Colon (tissue), 2 donors: Measurements from ENCODE around the gene NUMBL.
"Not testable (repeated sequence)": the region's sequence is repeated elsewhere in the genome, so short reads cannot be mapped to it uniquely, and the experiment has no call there.

Source experiments
- FAIRE-seq: peaks from 2 replicates; lab custom pipeline; 2012; peaks lifted over from hg19 to GRCh38; lab: Jason Lieb, UNC
- donor health status: control.
- donor health status: control.

NUMBL gene

DNA sequence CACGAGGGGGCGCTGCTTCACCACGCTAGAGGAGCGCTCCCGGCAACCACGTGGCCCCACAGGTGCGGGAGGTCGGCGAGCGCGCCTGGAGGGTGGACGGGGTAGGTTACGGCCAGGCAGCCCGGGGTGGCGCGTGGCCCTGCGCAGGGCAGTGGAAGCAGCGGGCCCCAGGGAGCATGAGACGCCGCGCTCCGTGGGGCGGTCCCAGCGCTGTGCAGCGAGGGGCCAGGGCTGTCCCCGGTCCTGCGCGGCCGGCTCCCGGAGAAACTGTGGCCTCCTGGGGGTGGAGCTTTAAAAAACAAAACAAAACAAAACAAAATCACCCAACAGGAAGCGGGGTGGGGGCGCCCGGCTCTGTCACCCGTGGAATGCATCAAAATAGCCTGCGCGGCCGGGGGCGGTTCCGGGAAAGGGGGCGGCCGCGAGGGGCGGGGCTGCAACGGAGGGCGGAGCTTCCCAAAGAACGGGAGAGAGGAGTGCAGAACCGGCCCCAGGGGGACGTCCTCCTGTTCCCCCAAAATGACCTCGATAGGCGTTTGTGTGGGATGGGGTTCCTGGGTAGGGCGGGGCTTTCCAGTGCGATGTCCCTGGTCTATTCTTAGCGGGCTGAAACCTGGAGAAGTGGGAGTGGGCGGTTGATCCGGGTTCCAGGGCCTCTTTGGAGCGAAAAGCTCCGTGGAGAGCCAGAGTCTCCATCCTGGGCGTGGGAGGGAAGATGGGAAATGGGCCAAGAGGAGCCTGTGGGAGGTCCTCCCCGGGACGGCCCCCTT, 27.3 kb downstream of the NUMBL start:
- FAIRE-seq, result no peak

GRCh38 chr19:40661616-40662015, 28.8 kb downstream of the NUMBL start:
- no peak for FAIRE-seq

DNA sequence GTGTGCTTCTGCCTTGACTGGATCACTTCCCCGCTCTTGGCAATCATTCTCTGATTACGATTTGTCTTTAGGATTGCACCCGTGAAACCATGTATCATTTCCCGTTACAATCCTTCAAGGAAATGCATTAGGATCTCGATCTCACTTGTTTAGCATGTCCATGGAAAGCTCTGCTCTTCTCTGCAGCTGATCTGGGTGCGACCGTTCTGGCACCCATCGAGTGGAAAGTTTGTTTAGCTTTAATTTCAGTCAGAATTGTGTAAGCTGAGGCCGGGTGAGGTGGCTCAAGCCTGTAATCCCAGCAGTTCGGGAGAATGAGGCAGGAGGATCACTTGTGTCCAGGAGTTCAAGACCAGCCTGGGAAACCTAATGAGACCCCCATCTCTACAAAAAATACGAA, 30.9 kb downstream of the NUMBL start:
- no peak for FAIRE-seq

DNA sequence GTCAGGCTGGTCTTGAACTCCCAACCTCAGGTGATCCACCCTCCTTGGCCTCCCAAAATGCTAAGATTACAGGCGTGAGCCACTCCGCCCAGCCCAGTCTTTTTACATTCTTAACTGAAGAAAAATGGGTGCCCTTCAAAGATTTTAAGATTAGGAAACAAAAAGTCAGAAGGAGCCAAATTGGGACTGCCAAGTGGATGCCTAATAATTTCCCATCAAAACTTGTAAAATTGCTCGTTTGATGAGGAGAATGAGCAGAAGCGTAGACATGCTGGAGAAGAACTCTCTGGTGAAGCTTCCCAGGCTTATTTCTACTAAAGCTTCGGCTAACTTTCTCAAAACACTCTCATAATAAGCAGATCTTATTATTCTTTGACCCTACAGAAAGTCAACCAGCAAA, 31.3 kb downstream of the NUMBL start:
- FAIRE-seq, result no peak

DNA sequence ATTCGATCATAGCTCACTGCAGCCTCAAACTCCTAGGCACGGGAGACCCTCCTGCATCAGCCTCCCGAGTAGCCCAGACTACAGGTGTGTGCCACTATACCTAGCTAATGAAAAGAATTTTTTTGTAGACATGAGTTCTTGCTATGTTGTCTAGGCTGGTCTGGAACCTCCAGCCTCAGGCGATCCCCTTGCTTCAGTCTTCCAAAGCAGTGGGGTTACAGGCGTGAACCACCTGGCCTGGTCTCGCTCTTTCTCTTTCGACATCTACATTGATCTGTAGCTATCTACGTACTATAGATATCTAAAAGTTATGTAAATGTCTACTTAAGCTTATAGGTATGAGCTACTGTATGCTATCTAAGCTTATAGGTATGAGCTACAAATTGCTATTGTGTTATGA, 32.4 kb downstream of the NUMBL start:
- FAIRE-seq, result no peak

GRCh38 chr19:40655684-40656083, 34.8 kb downstream of the NUMBL start:
- not testable (repeated sequence) for FAIRE-seq

- not testable (repeated sequence) for FAIRE-seq
Observed at GRCh38 chr19:40652303-40652702, 38.1 kb downstream of the NUMBL start.

DNA sequence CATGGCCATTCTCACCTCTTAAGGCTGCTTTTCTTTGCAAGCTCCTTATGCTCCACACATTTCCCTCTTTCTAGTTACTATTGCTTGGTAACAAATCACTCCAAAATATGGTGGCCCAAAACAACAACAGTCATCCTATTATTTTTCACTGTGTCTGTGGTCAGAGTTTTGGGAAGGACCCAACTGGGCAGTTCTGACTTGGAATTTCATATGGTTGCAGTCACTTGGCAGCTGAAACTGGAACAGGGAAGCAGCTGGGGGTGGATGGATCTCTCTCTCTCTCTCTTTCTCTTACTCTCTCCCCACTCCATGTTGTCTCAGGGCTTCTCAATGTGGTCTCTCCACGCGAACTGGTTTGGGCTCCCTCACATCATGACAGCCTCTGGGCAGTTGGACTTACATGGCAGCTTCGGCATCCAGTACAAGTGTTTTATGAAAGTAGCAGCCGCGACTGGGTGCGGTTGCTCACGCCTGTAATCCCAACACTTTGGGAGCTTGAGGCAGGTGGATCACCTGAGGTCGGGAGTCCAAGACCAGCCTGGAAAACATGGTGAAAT, 39.6 kb downstream of the NUMBL start:
- no peak for FAIRE-seq

- FAIRE-seq, result not testable (repeated sequence)
Observed at GRCh38 chr19:40649903-40650675, 40.4 kb downstream of the NUMBL start.

DNA sequence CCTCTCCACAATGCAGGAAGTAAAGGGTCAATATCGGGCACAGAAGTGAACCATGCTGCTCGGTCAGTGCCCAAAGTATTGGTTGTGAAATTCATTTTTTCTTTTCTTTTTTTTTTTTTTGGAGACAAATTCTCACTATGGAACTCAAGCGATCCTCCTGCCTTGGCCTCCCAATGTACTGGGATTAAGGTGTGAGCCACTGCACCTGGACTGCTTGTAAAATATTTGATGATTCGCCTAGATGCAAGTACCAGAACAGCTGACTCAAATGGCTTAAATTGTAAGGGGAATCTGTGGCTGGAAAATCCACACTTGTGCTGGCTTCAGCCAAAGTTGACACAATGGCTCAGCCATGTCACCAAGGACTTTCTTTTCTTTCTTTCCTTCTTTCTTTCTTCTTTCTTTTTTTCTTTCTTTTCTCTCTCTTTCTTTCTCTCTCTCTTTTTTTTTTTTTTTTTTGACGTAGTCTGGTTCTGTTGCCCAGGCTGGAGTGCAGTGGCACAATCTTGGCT, 43.7 kb downstream of the NUMBL start:
- no peak for FAIRE-seq

GRCh38 chr19:40642757-40643305, 47.6 kb downstream of the NUMBL start:
- FAIRE-seq, result no peak

DNA sequence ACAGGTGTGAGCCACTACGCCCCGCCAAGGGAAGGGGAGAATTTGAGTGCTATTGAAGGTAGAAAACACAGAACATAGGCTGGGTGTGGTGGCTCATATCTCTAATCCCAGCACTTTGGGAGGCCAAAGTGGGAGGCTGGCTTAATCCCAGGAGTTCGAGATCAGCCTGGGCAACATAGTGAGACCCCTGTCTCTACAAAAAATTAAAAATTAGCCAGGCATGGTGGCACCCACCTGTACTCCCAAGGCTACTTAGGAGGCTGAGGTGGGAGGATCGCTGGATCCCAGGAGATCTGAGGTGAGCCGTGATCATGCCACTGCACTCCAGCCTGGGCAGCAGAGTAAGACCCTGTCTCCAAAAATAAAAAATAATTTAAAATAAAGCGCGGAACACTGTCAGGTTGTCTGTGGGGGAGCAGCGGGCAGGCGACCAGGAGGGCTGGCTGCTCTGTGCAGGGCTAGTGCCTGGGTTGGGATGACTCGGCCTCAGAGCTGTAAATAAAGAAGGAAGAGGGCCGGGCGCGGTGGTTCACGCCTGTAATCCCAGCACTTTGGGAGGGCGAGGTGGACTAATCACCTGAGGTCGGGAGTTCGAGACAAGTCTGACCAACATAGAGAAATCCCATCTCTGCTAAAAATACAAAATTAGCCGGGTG, 48.3 kb downstream of the NUMBL start:
- FAIRE-seq, result no peak

DNA sequence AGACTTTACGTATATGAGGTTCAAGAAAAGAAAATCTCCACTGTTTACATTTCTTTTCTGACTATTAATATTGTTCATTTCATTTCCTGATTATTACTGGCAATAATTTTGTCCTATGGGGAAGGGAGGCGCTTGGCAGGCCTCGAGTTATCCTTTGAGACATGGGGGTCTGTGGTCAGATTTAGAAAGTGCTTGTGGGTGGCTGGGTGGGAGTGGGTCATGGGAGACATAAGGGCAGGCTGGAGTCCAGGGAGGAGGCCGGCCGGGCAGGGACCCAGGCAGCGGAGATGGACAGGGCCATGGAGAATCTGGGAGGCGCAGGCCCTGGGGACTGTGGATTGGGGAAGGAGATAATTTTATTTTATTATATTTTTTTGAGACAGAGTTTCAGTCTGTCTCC, 49.2 kb downstream of the NUMBL start:
- FAIRE-seq, result no peak

- no peak for FAIRE-seq
Observed at GRCh38 chr19:40640744-40641143, 49.7 kb downstream of the NUMBL start.

DNA sequence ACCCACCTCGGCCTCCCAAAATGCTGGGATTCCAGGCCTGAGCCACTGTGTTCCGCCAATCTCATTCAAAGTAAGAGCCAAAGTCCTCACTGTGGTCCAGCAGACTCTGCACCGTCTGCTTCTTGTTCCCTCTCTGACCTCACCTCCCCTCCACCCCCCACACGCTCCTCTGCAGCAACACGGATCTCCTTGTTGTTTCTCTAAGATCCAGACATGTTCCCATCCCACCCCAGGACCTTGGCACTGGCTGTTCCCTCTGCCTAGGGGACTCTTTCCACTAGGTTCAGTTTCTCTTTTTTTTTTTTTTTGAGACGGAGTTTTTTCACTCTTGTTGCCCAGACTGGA, 50.8 kb downstream of the NUMBL start:
- FAIRE-seq, result no peak

GRCh38 chr19:40638327-40638726, 52.1 kb downstream of the NUMBL start:
- no peak for FAIRE-seq

DNA sequence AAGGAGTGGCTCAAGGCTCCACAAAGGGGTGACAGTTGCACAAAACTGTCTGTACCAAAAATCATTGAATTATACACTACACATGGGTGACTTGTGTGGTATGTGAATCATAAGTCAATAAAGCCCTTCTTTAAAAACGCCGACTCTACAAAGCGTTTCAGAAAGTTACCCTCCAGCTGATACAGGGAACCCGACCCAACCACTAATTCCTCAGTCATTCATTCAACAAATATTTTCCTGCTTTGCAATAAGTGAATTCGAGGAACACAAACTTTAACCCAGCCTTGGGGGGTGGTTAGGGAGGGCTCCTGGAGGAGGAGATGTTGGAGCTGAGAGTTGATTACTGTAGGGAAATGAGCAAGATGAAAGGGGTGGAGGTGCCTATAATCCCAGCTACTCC, 57.2 kb downstream of the NUMBL start:
- no peak for FAIRE-seq

DNA sequence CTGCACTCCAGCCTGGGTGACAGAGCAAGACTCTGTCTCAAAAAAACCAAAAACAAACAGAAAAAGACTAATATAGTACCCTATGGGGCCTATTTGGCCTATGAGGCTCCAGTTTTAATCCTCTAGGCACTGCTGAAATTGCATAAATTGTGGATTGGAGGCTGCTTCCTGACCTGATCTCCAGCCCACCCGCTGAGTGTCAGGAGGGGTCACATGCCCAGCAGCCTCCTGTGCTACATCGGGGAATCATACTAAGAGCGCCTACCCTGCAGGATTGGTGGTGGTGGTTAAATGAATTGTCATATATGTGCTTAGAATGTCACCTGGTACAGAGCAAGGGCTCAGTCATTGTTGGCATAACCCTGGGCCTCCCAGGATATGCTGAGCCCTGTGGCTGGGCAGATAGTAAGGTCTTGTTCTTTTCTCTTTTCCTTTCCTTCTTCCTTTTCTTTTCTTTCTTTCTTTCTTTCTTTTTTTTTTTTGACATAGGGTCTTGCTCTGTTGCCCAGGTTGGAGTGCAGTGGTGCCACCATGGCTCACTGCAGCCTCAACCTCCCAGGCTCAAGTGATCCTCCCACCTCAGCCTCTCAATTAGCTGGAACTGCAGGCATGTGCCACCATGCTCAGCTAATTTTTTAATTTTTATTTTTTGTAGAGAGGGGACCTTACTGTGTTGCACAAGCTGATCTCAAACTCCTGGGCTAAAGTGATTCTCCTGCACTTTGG, 58.0 kb downstream of the NUMBL start:
- no peak for FAIRE-seq

DNA sequence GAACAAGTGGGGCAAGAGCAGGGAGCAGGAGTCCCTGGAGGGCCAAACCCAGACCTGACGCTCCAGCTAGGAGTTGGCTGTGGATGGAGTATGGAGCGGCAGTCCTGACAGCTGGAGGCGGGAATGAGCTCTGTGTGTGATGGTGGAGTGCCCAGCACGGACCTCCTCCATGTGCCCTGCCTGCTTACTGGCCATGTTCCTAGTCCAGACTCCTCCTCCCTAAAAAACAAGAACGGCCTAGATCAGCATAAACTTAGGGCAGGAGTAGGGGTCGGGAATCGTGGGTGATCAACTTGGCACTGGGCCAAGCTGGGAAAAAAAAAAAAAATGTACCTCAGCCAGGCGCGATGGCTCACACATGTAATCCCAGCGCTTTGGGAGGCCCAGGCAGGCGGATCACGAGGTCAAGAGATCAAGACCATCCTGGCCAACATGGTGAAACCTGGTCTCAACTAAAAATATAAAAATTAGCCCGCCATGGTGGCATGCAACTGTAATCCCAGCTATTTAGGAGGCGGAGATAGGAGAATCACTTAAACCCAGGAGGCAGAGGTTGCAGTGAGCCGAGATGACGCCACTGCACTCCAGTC, 59.8 kb downstream of the NUMBL start:
- no peak for FAIRE-seq

GRCh38 chr19:40629346-40629745, 61.1 kb downstream of the NUMBL start:
- no peak for FAIRE-seq
